ENCODE results near the gene AZIN2. TPM values are rescaled to one million over a fixed set of nuclear protein-coding genes. Genes with fewer than 3 reads are reported as not detected.
"Not testable (repeated sequence)": the region's sequence is repeated elsewhere in the genome, so short reads cannot be mapped to it uniquely, and the experiment has no call there.

Gene AZIN2
- total and polyA plus RNA-seq, 3 donors from 2014 or later, result 38.2 to 68.7 (median 56.9) TPM

DNA sequence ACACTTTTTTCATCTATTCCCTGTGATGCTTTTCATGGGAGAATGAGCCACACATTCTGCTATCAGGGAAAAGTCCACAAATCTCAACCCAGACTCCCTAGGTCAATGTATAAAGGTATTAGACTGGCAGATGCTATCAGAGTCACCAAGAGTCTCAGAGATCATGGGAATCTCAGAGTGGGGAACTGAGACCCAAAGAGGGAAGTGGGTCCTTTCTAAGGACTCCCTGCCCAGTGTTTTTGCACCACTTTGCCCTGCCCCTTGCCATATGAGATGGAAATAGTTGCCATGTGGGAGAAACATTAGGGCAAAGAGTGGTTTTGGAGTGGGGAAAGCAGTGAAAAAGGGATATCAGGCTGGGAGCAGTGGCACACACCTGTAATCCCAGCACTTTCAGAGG lies 19.1 kb upstream of the AZIN2 start:
- TF ChIP-seq POLR2A (IDR thresholded peaks at IDR 0.05), result no peak
- TF ChIP-seq, protein P1, sequence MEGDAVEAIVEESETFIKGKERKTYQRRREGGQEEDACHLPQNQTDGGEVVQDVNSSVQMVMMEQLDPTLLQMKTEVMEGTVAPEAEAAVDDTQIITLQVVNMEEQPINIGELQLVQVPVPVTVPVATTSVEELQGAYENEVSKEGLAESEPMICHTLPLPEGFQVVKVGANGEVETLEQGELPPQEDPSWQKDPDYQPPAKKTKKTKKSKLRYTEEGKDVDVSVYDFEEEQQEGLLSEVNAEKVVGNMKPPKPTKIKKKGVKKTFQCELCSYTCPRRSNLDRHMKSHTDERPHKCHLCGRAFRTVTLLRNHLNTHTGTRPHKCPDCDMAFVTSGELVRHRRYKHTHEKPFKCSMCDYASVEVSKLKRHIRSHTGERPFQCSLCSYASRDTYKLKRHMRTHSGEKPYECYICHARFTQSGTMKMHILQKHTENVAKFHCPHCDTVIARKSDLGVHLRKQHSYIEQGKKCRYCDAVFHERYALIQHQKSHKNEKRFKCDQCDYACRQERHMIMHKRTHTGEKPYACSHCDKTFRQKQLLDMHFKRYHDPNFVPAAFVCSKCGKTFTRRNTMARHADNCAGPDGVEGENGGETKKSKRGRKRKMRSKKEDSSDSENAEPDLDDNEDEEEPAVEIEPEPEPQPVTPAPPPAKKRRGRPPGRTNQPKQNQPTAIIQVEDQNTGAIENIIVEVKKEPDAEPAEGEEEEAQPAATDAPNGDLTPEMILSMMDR (IDR thresholded peaks at IDR 0.05), result no peak
- H3K4me1 ChIP-seq, result peaks cover 4% of the 10 kb centered on the region
- H3K36me3 ChIP-seq (ENCODE audit: low read depth, missing control alignments), result no peaks in the 10 kb centered on the region
- intact Hi-C loops (cut with DNase I; ENCODE audit: low total_unique reads), result no loop called here
- no peak for DNase-seq
- H3K27me3 ChIP-seq, result no peaks in the 10 kb centered on the region
- H3K27ac ChIP-seq, result no peak overlapping the region
- H3K4me3 ChIP-seq, result no peak overlapping the region
- no peaks in the 10 kb centered on the region for H3K9me3 ChIP-seq

DNA sequence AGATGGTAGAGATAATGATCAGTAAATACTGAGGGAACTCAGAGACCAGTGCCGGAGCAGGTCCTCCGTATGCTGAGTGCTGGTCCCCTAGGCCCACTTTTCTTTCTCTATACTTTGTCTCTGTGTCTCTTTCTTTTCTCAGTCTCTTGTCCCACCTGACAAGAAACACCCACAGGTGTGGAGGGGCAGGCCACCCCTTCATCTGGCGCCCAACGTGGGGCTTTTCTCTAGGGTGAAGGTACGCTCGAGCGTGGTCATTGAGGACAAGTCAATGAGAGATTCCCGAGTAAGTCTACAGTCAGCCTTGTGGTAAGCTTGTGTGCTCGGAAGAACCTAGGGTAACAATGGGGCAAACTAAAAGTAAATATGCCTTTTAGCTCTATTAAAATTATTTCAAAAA lies 16.7 kb upstream of the AZIN2 start:
- H3K27ac ChIP-seq; H3K27me3 ChIP-seq; H3K36me3 ChIP-seq (ENCODE audit: low read depth, missing control alignments); H3K9me3 ChIP-seq; H3K4me1 ChIP-seq; H3K4me3 ChIP-seq; DNase-seq; intact Hi-C loops (cut with DNase I; ENCODE audit: low total_unique reads): not testable (repeated sequence)
- WGBS, 2 donors, result 85 to 89% methylated on average over 9 of the region's 9 CpGs

DNA sequence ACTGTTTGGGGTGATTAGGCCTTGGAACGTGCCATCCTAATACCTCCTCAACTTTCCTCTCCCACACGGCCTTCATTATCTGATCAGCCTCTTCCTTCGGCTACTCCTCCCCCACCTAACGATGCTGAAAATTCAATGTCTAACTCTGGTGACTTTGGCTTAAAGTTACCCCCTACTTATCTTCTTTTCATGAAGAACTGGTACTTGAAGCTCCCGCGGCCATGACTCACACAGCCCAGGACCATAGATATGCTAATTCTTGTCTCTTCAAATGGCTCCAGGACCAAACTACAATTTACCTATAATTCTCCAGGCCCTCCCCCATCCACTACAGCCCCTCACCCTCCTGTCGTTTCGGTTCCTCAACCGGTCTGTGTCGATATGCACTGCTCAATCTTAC lies 15.7 kb upstream of the AZIN2 start:
- no peak overlapping the region for H3K27ac ChIP-seq
- H3K9me3 ChIP-seq, result no peaks in the 10 kb centered on the region
- TF ChIP-seq POLR2A (IDR thresholded peaks at IDR 0.05), result no peak
- TF ChIP-seq, protein P1 (IDR thresholded peaks at IDR 0.05), result no peak
- H3K27me3 ChIP-seq, result no peaks in the 10 kb centered on the region
- WGBS, 2 donors, result 84 to 86% methylated on average over 10 of the region's 10 CpGs
- intact Hi-C loops (cut with DNase I; ENCODE audit: low total_unique reads), result no loop called here
- no peaks in the 10 kb centered on the region for H3K36me3 ChIP-seq (ENCODE audit: low read depth, missing control alignments)
- DNase-seq, result no peak
- H3K4me1 ChIP-seq, result peaks cover 3% of the 10 kb centered on the region
- H3K4me3 ChIP-seq, result no peak overlapping the region

DNA sequence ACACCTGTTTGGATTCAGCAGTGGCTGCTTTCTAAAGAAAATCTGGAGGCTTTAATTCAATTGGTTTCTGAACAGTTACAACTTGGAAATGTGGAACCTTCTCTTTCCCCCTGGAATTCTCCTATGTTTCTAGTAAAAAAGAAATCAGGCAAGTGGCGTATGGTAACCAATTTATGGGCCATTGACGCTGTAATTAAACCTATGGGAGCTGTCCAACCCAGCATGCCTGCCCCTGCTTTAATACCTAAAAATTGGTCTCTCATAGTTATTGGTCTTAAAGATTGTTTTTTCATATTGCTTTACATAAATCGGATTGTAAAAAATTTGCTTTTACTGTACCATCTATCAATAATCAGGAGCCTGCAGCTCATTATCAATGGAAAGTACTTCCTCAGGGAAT lies 14.5 kb upstream of the AZIN2 start:
- H3K9me3 ChIP-seq; H3K4me1 ChIP-seq; DNase-seq; H3K27ac ChIP-seq; H3K27me3 ChIP-seq; H3K36me3 ChIP-seq (ENCODE audit: low read depth, missing control alignments); intact Hi-C loops (cut with DNase I; ENCODE audit: low total_unique reads); H3K4me3 ChIP-seq: not testable (repeated sequence)
- 91 to 94% methylated on average over 3 of the region's 3 CpGs for WGBS, 2 donors

DNA sequence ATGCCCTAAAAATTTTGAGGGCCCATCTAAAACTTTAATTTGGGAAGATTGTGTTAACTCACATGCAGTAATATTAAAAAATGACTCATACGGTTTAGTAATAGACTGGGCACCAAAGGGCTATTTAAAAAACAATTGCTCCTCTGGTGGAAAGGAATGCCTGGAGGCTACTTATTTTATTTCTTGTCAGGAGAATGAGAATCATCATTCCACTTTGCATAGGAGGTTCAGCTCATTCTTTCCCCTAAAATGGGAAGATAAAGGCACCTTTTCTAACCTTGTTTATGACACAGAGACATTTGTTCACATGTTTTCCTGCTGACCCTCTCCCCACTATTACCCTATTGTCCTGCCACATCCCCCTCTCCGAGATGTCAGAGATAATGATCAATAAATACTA lies 12.8 kb upstream of the AZIN2 start:
- H3K4me1 ChIP-seq; H3K4me3 ChIP-seq; DNase-seq; intact Hi-C loops (cut with DNase I; ENCODE audit: low total_unique reads); H3K27ac ChIP-seq; H3K36me3 ChIP-seq (ENCODE audit: low read depth, missing control alignments); H3K27me3 ChIP-seq; H3K9me3 ChIP-seq: not testable (repeated sequence)
- WGBS, 2 donors, result 71% methylated on average over 2 of the region's 2 CpGs

DNA sequence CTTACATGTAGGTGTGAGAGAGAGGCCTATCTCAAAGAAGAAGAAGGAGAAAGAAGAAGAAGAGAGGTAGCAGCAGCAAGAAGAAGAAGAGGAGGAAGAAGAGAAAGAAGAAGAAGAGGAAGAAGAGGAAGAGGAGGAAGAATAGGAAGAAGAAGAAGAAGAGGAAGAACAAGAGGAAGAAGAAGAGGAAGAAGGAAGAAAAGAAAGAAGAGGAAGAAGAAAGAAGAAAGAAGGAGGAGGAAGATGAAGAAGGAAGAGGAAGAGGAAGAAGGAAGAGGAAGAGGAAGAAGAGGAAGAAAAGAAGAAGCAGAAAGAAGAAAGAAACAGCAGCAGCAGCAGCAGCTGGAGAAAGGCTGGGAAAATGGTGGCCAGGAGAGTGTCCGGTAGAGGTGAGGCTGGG lies 10.3 kb upstream of the AZIN2 start:
- 90 to 96% methylated on average over 1 of the region's 1 CpG for WGBS, 2 donors
- no peaks in the 10 kb centered on the region for H3K36me3 ChIP-seq (ENCODE audit: low read depth, missing control alignments)
- TF ChIP-seq, protein P1 (IDR thresholded peaks at IDR 0.05), result no peak
- no peak for TF ChIP-seq POLR2A (IDR thresholded peaks at IDR 0.05)
- no peak overlapping the region for H3K27ac ChIP-seq
- no peak overlapping the region for H3K4me3 ChIP-seq
- no peaks in the 10 kb centered on the region for H3K9me3 ChIP-seq
- no peaks in the 10 kb centered on the region for H3K27me3 ChIP-seq
- H3K4me1 ChIP-seq, result peaks cover 5% of the 10 kb centered on the region
- no peak for DNase-seq
- intact Hi-C loops (cut with DNase I; ENCODE audit: low total_unique reads), result no loop called here
